ENCODE results near the gene ARSJ.

ARSJ gene

GRCh38 chr4:113888006-113888405, 91.4 kb downstream of the ARSJ start:
- DNase-seq, result no peak

- DNase-seq, result no peak
Observed at GRCh38 chr4:113885291-113885690, 94.2 kb downstream of the ARSJ start.

- DNase-seq, result no peak
Observed at GRCh38 chr4:113884655-113885054, 94.8 kb downstream of the ARSJ start.

- DNase-seq, result no peak
Observed at GRCh38 chr4:113882668-113883067, 96.8 kb downstream of the ARSJ start.

GRCh38 chr4:113881256-113881655, 98.2 kb downstream of the ARSJ start:
- no peak for DNase-seq

- no peak for DNase-seq
Observed at GRCh38 chr4:113880240-113881028, 99.0 kb downstream of the ARSJ start.

- DNase-seq, result no peak
Observed at GRCh38 chr4:113878668-113879067, 100.8 kb downstream of the ARSJ start.

GRCh38 chr4:113874480-113874879, 105.0 kb downstream of the ARSJ start:
- DNase-seq, result no peak

- DNase-seq, result no peak
Observed at GRCh38 chr4:113873508-113873907, 105.9 kb downstream of the ARSJ start.

- no peak for DNase-seq
Observed at GRCh38 chr4:113872426-113873260, 106.8 kb downstream of the ARSJ start.

GRCh38 chr4:113871080-113871479, 108.4 kb downstream of the ARSJ start:
- DNase-seq, result no peak

- DNase-seq, result no peak
Observed at GRCh38 chr4:113869743-113870375, 109.6 kb downstream of the ARSJ start.

GRCh38 chr4:113866611-113867010, 112.8 kb downstream of the ARSJ start:
- DNase-seq, result no peak

- DNase-seq, result no peak
Observed at GRCh38 chr4:113858924-113859323, 120.5 kb downstream of the ARSJ start.

GRCh38 chr4:113851816-113852215, 127.6 kb downstream of the ARSJ start:
- no peak for DNase-seq
